Activated T-cell treated with anti-CD3 and anti-CD28 coated beads for 48 hours (primary cell): ENCODE results near the gene IFIT2.
"Not testable (repeated sequence)": the region's sequence is repeated elsewhere in the genome, so short reads cannot be mapped to it uniquely, and the experiment has no call there.

Experiments
- DNase-seq: peaks from one replicate; pipeline ENCODE4 v3.0.0-alpha.2; 2020; ENCODE audit warnings: low read depth

Gene IFIT2, protein sequence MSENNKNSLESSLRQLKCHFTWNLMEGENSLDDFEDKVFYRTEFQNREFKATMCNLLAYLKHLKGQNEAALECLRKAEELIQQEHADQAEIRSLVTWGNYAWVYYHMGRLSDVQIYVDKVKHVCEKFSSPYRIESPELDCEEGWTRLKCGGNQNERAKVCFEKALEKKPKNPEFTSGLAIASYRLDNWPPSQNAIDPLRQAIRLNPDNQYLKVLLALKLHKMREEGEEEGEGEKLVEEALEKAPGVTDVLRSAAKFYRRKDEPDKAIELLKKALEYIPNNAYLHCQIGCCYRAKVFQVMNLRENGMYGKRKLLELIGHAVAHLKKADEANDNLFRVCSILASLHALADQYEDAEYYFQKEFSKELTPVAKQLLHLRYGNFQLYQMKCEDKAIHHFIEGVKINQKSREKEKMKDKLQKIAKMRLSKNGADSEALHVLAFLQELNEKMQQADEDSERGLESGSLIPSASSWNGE

DNA sequence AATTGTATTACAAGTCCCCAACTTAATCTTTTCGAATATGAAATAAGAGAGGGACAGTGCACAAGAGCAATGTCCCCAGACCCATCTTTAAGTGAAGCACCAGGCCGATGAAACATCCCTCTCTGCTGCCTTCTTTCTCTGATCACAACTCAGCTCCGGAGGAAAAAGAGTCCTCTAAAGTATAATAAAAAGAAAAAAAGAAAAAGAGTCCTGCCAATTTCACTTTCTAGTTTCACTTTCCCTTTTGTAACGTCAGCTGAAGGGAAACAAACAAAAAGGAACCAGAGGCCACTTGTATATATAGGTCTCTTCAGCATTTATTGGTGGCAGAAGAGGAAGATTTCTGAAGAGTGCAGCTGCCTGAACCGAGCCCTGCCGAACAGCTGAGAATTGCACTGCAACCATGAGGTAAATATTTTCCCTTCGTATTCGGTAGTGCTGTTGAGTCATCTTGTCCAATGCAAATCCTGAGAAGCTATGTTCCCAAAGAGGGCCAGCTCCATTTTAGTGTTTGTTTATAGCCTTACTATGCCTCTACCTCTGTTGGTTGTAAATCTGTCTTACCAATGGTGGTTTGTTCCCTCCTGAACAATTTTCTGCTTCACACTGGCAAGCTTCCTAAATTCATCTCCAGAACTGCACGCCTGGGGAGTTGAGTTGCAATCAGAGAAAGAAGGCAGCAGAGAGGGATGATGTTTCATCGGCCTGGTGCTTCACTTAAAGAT is at the start of gene IFIT2:
Gene IFIT2 (plus strand): TSS at position 326 of the 725 bp plus-strand sequence. CDS start 78 bp downstream, at position 404.
- no peak for DNase-seq

DNA sequence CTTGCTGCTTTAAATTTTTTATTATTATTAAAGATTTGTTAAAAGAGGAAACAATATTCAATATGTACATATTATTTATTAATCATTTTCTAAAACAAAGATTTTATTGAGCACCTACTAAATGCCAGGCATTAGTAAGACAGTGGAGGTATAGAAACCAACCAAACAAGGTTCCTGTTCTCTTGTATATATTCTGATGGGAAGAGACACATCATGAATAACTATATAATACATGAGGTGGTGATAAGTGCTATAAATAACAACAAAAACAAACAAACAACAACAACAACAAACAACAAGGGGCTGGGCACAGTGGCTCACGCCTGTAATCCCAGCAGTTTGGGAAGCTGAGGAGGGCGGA is 49.6 kb upstream of the IFIT2 start:
- DNase-seq: no peak

DNA sequence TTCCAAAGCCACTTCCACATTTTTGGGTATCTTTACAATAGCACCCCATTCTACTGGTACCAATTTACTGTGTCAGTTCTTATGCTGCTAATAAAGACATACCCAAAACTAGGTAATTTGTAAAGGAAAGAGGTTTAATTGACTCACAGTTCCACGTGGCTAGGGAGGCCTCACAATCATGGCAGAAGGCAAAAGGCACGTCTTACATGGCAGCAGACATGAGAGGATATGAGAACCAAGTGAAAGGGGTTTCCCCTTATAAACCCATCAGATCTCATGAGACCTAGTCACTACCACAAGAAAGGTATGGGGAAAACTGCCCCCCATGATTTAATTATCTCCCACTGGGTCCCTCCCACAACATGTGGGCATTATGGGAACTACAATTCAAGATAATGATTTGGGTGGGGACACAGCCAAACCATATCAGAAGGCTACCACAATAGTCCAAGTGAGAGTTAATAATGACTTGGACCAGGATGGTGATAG is 46.7 kb upstream of the IFIT2 start:
- DNase-seq: not testable (repeated sequence)

DNA sequence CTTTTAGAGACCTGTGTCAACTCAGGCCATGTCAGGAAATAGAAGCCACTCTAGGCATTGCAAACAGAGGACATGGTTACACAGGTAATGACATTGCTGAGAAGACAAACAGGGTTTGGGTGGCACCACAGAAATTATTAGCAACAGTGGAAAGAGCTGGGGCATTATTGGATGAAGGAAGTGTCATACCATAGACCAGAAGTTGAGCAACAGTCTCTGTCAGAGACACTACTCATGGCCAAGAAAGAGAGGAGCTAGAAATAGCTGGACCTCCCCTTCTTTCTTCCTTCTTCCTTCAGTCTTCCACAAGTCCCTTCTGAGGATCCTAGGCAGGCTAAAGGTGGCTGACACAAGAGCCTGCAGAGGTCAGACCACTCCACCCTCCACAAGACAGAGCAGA is 46.1 kb upstream of the IFIT2 start:
- DNase-seq: no peak

DNA sequence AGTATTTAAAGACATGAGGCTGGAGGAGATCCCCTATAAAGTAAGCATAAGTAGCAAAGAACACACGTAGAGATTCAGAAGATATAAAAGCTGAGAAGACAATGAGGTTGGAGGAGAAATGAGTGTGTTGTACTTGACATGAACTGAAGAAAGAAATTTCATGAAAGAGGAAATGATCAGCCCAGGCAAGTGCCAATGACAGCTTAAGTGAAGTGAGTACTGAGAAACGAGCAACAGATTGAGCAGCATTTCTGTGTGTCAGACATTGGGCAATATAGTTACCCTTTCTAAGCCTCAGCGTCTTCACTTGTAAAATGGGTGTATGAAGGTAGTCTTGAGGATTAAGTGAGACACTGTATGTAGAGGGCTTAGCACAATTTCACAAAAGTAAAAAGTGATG is 45.5 kb upstream of the IFIT2 start:
- DNase-seq: no peak

DNA sequence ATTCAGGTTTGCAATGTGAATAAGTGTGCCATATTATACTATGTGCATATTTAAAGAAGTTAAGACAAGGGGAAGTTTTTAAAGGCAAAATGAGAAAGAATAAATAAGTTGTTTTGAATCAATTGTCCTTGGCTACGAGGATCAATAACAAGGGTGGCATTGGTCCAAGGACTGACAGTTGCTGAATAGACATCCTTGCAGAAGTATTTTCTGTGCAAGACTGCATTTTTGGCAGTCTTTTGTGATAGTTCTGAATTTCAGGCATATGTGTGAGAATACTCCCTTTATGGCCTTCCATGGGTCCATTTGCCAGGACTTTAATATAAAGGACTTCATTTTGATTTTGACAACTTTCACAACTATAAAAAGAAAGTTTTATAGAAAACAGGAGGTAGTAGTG is 44.9 kb upstream of the IFIT2 start:
- no peak for DNase-seq

DNA sequence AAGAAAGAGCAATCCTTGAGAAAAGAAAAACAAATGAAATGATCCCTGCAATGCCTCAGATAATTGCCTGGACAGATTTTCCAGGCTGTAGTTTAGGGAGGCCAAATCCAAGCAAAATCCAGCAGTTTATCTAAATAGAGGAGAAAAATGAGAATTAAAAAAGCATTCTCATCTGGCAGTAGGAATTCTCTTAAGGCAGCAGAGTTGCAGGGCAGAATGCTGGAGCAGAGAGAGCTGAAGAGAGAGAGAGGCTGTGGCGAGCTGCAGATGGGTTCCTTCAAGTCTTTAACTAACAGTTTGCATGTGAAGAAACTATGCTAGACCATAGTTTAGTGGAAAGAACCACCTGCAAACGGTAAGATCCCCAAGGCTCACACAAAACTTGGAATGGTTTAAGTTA is 44.3 kb upstream of the IFIT2 start:
- DNase-seq: no peak

DNA sequence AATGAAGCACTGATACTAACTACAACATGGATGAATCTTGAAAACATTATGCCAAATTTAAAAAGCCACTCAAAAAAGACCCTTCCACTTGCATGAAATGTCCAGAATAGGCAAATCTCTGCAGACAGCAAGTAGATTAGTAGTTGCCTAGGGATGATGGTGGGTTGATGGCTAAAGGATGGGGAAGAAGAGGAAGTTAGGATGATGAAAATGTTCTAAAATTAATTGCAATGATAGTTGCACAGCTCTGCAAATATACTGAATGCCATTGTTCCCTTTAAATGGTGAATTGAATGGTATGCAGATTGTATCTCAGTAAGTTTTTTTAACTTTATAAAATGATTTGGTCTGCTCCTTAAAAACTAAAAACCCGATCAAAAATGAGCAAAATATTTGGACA is 43.0 kb upstream of the IFIT2 start:
- no peak for DNase-seq

DNA sequence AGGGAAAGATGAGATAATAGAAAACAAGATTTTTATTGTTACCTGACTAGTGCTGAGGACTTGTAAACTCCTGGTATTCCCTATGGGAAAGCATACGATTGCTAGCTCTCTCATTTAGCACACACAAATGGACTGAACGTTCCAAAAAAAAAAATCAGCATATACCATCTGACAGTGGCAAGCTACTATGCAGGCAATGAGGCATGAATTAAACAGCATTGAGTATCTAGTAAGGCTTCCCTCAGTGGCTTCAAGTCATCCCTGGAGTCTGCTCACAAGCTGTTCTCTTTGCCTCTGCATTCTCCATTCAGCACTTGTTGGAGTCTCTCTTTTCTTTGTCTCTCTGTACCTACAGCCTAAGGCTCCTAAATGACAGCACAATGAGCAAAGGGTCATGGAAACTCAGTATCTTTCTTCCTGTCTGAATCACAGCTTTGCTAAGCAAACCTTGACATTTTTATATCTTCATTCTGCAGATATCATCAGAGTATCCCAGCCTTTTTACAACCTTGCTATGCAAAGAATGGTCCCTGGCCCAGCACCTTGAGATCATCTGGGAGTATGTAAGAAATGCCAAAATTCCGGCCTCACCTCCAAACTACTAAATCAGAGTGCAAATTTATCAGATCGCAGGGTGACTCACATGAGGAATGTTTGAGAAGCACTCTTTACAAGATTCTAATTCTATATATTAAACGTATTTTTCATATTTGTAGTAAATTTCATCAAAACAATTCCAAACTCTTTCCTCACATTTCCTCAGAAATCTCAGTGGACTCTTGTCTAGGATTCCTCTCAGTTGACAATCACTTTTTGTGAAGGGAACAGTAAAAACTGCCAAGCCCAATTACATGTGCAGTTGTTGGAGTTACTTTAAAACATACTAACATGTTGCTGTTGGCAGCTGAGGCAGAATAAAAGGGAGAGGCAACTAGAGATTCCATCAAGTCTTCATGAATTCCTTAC is 39.5 kb upstream of the IFIT2 start:
- DNase-seq: no peak

DNA sequence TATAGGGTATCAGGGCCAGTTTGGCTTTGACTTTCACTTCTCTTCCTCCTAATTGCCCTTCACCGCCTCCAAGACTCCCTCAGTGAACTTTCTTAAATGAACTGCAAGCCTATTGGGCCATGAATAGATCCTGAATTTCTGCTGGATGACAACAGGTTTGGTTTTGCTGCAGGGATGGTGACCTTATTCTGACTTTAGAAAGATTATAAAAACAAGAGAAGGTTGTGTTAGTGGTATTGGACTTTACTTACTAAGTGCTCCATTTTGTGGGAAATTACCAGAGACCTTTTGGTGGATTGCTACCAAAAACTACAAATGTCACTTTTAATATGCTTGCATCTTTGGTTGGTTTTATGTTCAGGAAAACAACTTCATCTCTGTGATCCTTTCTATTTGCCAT is 38.8 kb upstream of the IFIT2 start:
- no peak for DNase-seq

DNA sequence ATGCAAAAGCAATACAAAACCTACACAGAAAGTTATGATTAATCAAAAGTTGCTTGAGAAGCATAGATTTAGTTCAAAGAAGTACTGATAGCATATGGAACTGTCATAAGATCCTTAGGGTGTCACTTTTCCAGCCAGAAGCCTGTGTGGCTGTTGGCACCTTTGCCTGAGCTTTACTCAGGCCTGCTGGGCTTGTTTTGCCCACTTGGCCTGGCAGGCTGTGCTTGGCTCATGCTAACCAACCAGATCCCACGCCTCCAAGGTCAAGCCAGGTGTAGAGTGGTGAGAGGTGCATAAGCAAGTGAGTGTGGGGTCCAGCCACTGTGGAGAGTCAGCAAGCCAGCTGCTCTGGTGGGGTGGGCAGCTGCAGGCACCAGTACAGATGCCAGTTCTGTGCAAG is 38.3 kb upstream of the IFIT2 start:
- no peak for DNase-seq

DNA sequence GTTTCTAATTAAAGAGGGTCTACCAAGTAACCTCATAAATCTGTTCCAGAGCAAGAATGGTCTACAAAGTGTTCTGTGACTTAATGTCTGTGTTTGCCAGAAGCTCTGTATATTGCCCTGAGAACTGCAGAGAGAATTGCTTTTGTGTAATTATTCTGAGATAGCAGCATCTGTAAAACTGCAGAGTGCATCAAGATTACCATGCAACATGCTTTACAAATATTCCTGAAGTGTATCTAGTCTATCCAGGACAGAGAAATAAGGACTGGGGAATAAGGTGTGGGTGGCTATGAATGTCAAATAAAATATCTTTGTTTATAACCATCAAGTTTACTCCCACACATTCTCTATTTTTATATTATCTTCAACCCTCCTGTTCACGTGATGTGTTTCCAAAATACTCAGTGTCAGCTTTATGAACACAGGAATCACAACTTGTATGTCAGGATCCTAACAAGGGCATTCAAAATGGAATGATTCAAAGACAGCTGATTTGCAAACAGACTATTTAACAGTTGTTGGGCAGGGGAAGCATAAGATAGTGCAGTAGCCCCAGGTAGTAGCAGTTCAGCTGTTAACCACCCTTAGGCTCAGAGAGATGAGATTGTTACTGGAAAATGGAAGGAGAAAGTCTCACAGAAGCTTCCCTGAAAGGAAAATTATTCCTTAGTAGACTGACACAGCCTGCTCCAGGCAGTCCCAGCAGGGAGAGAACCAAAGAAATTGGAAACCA is 35.0 kb upstream of the IFIT2 start:
- no peak for DNase-seq

DNA sequence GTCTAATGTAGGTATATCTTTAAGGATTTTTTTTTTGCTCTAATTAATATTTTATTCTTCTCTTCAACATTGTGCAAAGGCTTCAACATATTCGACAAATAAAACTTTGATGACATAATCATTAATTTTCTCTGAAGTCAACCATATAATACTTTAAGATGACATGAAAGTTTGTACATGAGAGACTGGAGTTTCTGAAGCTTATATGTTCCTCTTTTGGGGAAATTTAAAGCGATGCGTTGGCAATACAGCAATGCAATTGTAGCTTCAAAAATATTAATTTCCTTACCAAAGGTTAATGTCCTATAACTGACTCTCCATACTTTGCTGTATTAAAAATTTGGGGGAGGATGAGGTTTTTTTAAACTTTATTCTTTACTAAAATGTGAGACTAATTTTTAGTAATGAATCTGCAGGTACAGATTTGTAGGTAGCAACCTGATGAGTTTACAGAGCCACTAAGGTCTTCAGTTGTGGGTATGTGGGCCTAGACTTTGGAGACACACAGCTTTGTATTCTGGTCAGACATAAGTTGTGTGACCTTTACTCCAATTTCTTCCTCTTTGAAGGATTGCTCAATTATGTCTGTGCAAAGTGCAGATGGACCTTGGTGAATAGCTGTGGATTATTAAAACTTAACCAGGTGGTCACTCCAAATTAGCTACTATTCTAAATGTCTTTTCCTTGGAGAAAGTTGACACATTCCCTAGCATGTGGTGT is 32.3 kb upstream of the IFIT2 start:
- DNase-seq: no peak

DNA sequence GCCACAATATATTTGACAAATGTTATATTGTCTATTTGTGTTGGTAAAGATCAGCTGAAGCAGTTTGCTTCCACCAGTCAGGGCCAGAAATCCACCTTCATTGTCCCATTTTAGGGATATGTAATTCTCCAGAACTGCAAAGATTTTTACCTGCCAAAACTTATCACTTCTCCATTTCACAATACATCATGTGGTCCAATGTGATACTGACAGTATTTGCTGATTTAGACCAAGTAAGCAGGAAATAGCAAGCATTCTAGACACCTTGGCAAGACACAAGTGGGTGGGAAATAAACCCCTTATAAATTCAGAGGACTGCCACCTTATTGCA is 31.7 kb upstream of the IFIT2 start:
- no peak for DNase-seq

DNA sequence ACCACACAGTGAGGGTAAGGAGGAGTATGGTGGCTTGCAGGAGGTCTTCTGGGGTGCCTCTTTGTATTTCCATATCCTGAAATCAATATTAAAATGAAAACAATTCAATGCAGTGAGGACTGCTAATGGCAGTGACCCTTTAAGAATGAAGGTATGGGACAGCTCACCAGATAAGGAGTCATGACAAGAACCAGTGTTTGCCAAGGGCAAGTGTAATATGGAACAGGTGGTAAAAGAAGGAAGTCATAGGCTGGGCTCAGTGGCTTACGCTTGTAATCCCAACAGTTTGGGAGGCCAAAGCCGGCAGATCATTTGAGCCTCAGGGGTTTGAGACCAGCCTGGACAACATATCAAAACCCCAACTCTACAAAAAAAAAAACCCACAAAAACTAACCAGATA is 30.3 kb upstream of the IFIT2 start:
- no peak for DNase-seq

DNA sequence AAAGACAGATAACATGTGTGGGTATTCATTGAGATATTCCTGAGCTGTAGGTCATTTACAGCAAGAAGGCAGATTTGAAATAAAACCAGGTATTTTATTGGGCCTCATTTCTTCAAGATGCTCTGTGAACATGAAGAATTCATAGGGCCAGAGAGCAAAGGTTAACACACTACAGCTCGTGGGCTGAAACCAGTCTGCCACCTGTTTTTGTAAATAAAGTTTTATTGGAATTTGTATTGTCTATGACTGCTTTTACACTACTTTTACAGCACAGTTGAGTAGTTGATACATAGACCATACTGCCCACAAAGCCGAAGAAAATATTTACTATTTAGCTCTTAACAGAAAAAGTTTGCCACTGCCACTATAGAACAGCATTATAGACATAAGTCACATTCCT is 28.2 kb upstream of the IFIT2 start:
- no peak for DNase-seq

DNA sequence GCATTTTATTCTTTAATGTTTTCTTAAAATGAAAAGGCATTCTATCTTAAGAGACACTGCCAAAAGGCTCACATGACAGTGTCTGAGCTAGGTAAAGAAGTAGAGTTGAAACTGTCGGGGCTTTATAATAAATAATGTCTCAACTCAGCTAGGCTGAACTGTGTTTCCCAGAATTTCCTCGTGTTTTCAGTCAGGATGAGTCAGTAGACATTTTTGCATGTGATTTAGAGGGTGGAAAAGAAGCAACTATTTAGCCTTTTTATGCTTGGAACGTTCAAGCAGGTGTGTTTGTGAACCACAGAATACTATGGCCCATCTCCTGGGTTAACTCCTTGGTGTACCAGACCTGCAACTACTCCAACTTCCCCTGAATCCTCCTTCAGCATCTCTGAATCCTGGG is 26.9 kb upstream of the IFIT2 start:
- no peak for DNase-seq

DNA sequence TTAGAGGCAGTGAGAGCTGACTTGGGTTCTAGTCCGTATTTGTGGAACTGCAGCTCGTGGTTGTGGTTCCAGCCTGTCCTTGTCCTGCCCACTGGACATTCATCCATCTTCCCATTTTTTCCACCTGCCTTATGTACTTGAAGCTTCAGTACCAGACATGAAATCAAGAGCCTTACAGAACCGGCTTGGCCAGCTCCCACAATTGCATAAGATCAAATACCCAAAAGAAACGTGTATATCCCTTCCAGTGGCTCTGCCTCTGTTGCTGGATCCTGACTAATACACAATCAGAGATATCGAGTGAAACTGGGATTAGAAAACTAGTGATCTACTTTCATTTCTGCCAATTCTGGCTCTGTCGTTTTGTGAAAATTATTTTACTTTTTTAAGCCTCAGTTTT is 26.5 kb upstream of the IFIT2 start:
- no peak for DNase-seq

DNA sequence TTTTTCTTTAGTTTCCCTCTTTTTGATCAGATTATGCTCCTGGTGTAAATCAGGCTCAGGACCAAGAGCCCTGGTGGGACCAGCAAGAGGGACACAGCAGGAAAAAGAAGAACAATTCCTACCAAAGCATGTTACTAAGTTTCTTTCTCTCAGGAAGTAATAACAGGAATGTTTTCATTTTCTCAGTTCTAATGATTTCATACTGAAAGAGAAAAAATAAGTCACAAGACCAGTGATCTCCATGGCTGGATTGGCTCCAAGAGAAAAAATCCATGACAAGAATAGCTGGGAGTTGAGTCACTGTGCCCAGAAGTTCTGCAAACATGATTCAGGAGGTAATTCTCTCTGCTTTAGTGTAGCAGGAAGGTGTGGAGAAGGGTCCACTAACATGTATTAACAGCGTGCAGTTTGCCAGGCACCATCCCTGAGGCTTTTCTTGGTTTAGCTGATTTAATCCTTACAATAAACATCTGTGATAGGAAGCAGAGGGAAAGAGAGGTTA is 23.8 kb upstream of the IFIT2 start:
- DNase-seq: no peak

DNA sequence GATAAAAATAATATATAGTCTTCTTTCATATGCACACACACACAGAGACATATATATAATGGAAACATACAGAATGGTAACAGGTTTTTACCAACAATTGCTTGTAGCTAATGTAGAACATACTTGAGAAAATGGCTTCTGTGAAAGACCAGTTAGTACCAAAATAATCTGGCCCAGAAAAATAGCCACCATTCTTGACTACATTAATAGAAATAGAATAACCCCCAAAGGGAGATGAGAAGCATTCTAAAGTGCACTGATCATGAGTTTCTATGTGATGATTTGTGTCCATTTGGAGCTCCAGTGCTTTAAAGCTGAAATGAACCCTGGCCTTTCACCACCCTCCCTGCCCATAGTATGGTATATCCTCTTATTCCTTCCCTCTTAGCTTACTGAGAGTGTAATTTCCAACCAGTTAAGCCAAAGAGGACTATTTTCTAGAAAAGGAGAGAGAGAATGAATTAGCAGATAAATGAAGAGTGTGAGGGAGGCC is 22.9 kb upstream of the IFIT2 start:
- DNase-seq: no peak

DNA sequence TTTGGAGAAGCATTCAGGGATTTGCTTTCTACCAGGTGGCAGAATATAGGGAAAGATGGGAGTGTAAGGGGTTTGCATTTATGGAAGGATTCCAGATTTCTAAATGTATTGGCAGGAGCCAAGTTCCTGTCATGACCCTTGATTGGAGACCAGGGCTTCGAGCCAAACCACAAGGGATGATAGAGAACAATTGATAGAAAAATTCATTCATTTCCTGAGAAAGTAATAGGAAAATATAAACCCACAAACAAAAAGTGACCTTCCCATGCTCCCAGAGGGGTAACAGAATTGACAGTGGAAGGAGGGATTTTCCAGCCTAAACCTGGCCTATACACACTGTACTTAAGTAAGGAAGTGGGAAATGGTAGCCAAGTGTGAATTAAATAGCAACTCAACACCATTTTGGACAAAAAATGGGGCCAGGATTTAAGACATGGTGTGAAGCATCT is 22.4 kb upstream of the IFIT2 start:
- no peak for DNase-seq
